SK-N-SH treated with all-trans-retinoic acid at 6 μM for 48 hours (cell line): ENCODE measurements around the gene BIRC2.

Experiments used
- ATAC-seq: fragments of 200-7000 bp; cut with Tn5 transposase; 3 replicates; pipeline ENCODE4 v1.9.1; 2020; ENCODE audit warnings: mild to moderate bottlenecking, moderate library complexity
- ARNTL ChIP-seq: fragments of 450-650 bp; formaldehyde crosslinking; IDR thresholded peaks from 2 replicates; pipeline ENCODE4 v1.5.0; 2020; ENCODE audit warnings: low read depth, mild to moderate bottlenecking, moderate library complexity, borderline replicate concordance
- BACH2 ChIP-seq: fragments of 250-450 bp; sonication (Bioruptor Pico); IDR thresholded peaks from 2 replicates; pipeline ENCODE4 v1.9.0; 2021; ENCODE audit warnings: mild to moderate bottlenecking, borderline replicate concordance
- CREB5 ChIP-seq: fragments of 250-450 bp; sonication (Bioruptor Pico); IDR thresholded peaks from 2 replicates; pipeline ENCODE4 v1.5.1; 2020; ENCODE audit warnings: low read depth, mild to moderate bottlenecking, moderate library complexity
- CSDC2 ChIP-seq: fragments of 250-450 bp; sonication (Bioruptor Pico); IDR thresholded peaks from 2 replicates; pipeline ENCODE4 v1.5.0; 2020; ENCODE audit warnings: mild to moderate bottlenecking, moderate library complexity
- CSRNP3 ChIP-seq: fragments of 250-450 bp; sonication (Bioruptor Pico); IDR thresholded peaks from 2 replicates; pipeline ENCODE4 v1.5.1; 2021; ENCODE audit warnings: mild to moderate bottlenecking, moderate library complexity
- ESRRG ChIP-seq: fragments of 250-450 bp; sonication (Bioruptor Pico); IDR thresholded peaks from 2 replicates; pipeline ENCODE4 v1.6.1; 2021; ENCODE audit warnings: mild to moderate bottlenecking
- GLIS3 ChIP-seq: fragments of 250-450 bp; sonication (Bioruptor Pico); IDR thresholded peaks from 2 replicates; pipeline ENCODE4 v1.5.0; 2020; ENCODE audit warnings: mild to moderate bottlenecking, moderate library complexity
- ISL1 ChIP-seq: fragments of 250-450 bp; sonication (Bioruptor Pico); IDR thresholded peaks from 2 replicates; pipeline ENCODE4 v2.1.2; 2022; ENCODE audit warnings: mild to moderate bottlenecking, moderate library complexity
- OSR1 ChIP-seq: fragments of 250-450 bp; sonication (Bioruptor Pico); IDR thresholded peaks from 2 replicates; pipeline ENCODE4 v1.8.0; 2022; ENCODE audit warnings: moderate library complexity, mild to moderate bottlenecking, inconsistent platforms
- PPARA ChIP-seq: fragments of 250-450 bp; sonication (Bioruptor Pico); IDR thresholded peaks from 2 replicates; pipeline ENCODE4 v1.5.0; 2020; ENCODE audit warnings: mild to moderate bottlenecking, borderline replicate concordance
- RARB ChIP-seq: fragments of 250-450 bp; sonication (Bioruptor Pico); IDR thresholded peaks from 2 replicates; pipeline ENCODE4 v1.8.0; 2021; ENCODE audit warnings: mild to moderate bottlenecking, moderate library complexity
- SNAI2 ChIP-seq: fragments of 250-450 bp; sonication (Bioruptor Pico); IDR thresholded peaks from 2 replicates; pipeline ENCODE4 v1.5.0; 2020; ENCODE audit warnings: mild to moderate bottlenecking, moderate library complexity
- TCF4 ChIP-seq: fragments of 250-450 bp; sonication (Bioruptor Pico); IDR thresholded peaks from 2 replicates; pipeline ENCODE4 v1.8.0; 2021; ENCODE audit warnings: mild to moderate bottlenecking, moderate library complexity, borderline replicate concordance
- TOX ChIP-seq: fragments of 250-450 bp; sonication (Bioruptor Pico); IDR thresholded peaks from 2 replicates; pipeline ENCODE4 v1.8.0; 2021; ENCODE audit warnings: mild to moderate bottlenecking, moderate library complexity, borderline replicate concordance
- TSHZ2 ChIP-seq: fragments of 250-450 bp; sonication (Bioruptor Pico); IDR thresholded peaks from 2 replicates; pipeline ENCODE4 v1.5.0; 2020; ENCODE audit warnings: mild to moderate bottlenecking, moderate library complexity
- ZC3H10 ChIP-seq: fragments of 250-450 bp; sonication (Bioruptor Pico); IDR thresholded peaks from 2 replicates; pipeline ENCODE4 v1.5.1; 2021; ENCODE audit warnings: mild to moderate bottlenecking, moderate library complexity
- ZFP3 ChIP-seq: fragments of 250-450 bp; sonication (Bioruptor Pico); IDR thresholded peaks from 2 replicates; pipeline ENCODE4 v1.5.0; 2020; ENCODE audit warnings: mild to moderate bottlenecking, moderate library complexity
- ZFP30 ChIP-seq: fragments of 450-650 bp; formaldehyde crosslinking; IDR thresholded peaks from 2 replicates; pipeline ENCODE4 v1.5.0; 2022; ENCODE audit warnings: mild to moderate bottlenecking, moderate library complexity
- ZNF565 ChIP-seq: fragments of 450-650 bp; formaldehyde crosslinking; conservative IDR thresholded peaks from 2 replicates; pipeline ENCODE4 v1.5.0; 2020; ENCODE audit warnings: low read depth, mild to moderate bottlenecking, moderate library complexity
- ZNF70 ChIP-seq: fragments of 450-650 bp; formaldehyde crosslinking; IDR thresholded peaks from 2 replicates; pipeline ENCODE4 v1.5.0; 2020; ENCODE audit warnings: mild to moderate bottlenecking, moderate library complexity
- ZNF8 ChIP-seq: fragments of 450-650 bp; formaldehyde crosslinking; IDR thresholded peaks from 2 replicates; pipeline ENCODE4 v1.5.0; 2020; ENCODE audit warnings: mild to moderate bottlenecking, moderate library complexity
- TF ChIP-seq, protein P1 (sequence below): fragments of 250-450 bp; sonication (Bioruptor Pico); IDR thresholded peaks from 2 replicates; pipeline ENCODE4 v1.8.0; 2020; ENCODE audit warnings: mild to moderate bottlenecking, moderate library complexity, borderline replicate concordance

BIRC2 gene

DNA sequence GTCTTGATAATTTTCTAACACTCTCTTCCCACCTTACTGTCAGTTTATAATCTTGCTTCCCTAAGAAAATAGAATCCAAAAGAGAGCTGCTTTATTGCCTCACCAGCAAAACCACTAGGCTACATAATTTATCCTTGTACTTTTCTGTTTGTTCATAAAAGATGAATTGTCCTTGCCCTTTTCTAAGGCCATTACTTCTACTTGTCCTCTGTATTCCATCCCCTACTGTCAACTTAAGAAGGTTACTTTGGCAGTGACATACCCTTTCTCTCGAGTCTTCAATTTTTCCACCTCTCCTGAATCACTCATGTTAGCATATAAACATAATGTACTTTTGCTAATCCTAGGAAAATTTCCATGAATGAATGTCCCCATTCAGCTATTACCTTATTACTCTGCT lies 18.0 kb downstream of the BIRC2 start (continued):
- no peak for TF ChIP-seq TSHZ2 (CRISPR knock-in tag)
- no peak for TF ChIP-seq ZFP30 (CRISPR knock-in tag)

- TF ChIP-seq CSRNP3 (CRISPR knock-in tag) (no peak), TSHZ2 (CRISPR knock-in tag) (no peak), CREB5 (no peak), BACH2 (CRISPR knock-in tag) (no peak), OSR1 (CRISPR knock-in tag) (no peak), ARNTL (CRISPR knock-in tag) (no peak), ZC3H10 (CRISPR knock-in tag) (no peak), CSDC2 (CRISPR knock-in tag) (no peak), TOX (no peak), ESRRG (CRISPR knock-in tag) (no peak), PPARA (CRISPR knock-in tag) (no peak), RARB (CRISPR knock-in tag) (no peak), ZNF8 (CRISPR knock-in tag) (no peak), ZNF70 (CRISPR knock-in tag) (no peak), GLIS3 (CRISPR knock-in tag) (no peak), ZFP3 (no peak), TCF4 (CRISPR knock-in tag) (no peak)
- TF ChIP-seq, protein P1, sequence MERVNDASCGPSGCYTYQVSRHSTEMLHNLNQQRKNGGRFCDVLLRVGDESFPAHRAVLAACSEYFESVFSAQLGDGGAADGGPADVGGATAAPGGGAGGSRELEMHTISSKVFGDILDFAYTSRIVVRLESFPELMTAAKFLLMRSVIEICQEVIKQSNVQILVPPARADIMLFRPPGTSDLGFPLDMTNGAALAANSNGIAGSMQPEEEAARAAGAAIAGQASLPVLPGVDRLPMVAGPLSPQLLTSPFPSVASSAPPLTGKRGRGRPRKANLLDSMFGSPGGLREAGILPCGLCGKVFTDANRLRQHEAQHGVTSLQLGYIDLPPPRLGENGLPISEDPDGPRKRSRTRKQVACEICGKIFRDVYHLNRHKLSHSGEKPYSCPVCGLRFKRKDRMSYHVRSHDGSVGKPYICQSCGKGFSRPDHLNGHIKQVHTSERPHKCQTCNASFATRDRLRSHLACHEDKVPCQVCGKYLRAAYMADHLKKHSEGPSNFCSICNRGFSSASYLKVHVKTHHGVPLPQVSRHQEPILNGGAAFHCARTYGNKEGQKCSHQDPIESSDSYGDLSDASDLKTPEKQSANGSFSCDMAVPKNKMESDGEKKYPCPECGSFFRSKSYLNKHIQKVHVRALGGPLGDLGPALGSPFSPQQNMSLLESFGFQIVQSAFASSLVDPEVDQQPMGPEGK (CRISPR knock-in tag), result no peak
- TF ChIP-seq, all 23 proteins: peak for 0
- peak; percentile 55; the same call in 2 of the 3 replicates for ATAC-seq
These were observed 20.4 kb downstream of the BIRC2 start for GRCh38 chr11:102367364-102367763.

- no peak for ATAC-seq
- no peak for TF ChIP-seq SNAI2 (CRISPR knock-in tag)
- TF ChIP-seq TCF4 (CRISPR knock-in tag), result no peak
- no peak for TF ChIP-seq RARB (CRISPR knock-in tag)
- TF ChIP-seq TSHZ2 (CRISPR knock-in tag), result no peak
- TF ChIP-seq ZNF565 (CRISPR knock-in tag), result no peak
- no peak for TF ChIP-seq ISL1 (CRISPR knock-in tag)
- no peak for TF ChIP-seq ZFP3
- TF ChIP-seq, protein P1 (CRISPR knock-in tag), result no peak
- no peak for TF ChIP-seq OSR1 (CRISPR knock-in tag)
- TF ChIP-seq ESRRG (CRISPR knock-in tag), result no peak
These were observed 21.5 kb downstream of the BIRC2 start for GRCh38 chr11:102368472-102368871.
